Loucy (cell line): Measurements from ENCODE around the gene GRM2.

Experiments used
- H2AFZ ChIP-seq: fragments of 200-600 bp; sonication (generic); 2 replicates; pipeline ENCODE4 v1.6.0; 2016; ENCODE audit warnings: antibody characterized with exemption, mild to moderate bottlenecking, low read length, moderate library complexity
- H3F3A ChIP-seq: fragments of 200-600 bp; 2 replicates; pipeline ENCODE4 v1.6.0; 2016; ENCODE audit warnings: antibody characterized with exemption, low read depth, mild to moderate bottlenecking
- H3K27me3 ChIP-seq: fragments of 200-600 bp; sonication (generic); 2 replicates; pipeline ENCODE4 v1.6.1; 2014; ENCODE audit warnings: low read length, mild to moderate bottlenecking; ENCODE audit not compliant: insufficient read depth, poor library complexity, severe bottlenecking
- H3K36me3 ChIP-seq: fragments of 200-600 bp; sonication (generic); 2 replicates; pipeline ENCODE4 v1.6.1; 2016; ENCODE audit warnings: low read length; ENCODE audit not compliant: insufficient read depth
- H3K4me1 ChIP-seq: fragments of 200-600 bp; sonication (generic); 2 replicates; pipeline ENCODE4 v1.5.1; 2014; ENCODE audit warnings: low read length, mild to moderate bottlenecking; ENCODE audit not compliant: insufficient read depth, poor library complexity, severe bottlenecking
- H3K4me2 ChIP-seq: fragments of 200-600 bp; sonication (generic); 2 replicates; pipeline ENCODE4 v1.6.0; 2014; ENCODE audit warnings: antibody characterized with exemption, low read length, low read depth, mild to moderate bottlenecking; ENCODE audit not compliant: poor library complexity, severe bottlenecking
- H3K4me3 ChIP-seq: fragments of 200-600 bp; sonication (generic); 2 replicates; pipeline ENCODE4 v1.5.1; 2014; ENCODE audit warnings: low read length, mild to moderate bottlenecking, mixed read lengths; ENCODE audit not compliant: poor library complexity, severe bottlenecking
- H3K79me2 ChIP-seq: fragments of 200-600 bp; sonication (generic); 2 replicates; pipeline ENCODE4 v1.6.1; 2014; ENCODE audit warnings: low read length; ENCODE audit not compliant: insufficient read depth
- H3K9ac ChIP-seq: fragments of 200-600 bp; sonication (generic); 2 replicates; pipeline ENCODE4 v1.6.0; 2014; ENCODE audit warnings: mild to moderate bottlenecking, low read depth, low read length, moderate library complexity; ENCODE audit not compliant: poor library complexity, severe bottlenecking
- H3K9me2 ChIP-seq: fragments of 200-600 bp; sonication (generic); replicated peaks from 2 replicates; pipeline ENCODE4 v1.6.1; 2016; ENCODE audit warnings: low read depth, low read length, mixed read lengths
- H3K9me3 ChIP-seq: fragments of 200-600 bp; sonication (generic); 2 replicates; pipeline ENCODE4 v1.6.1; 2014; ENCODE audit warnings: mild to moderate bottlenecking, antibody characterized with exemption, low read length, low read depth; ENCODE audit not compliant: insufficient read depth
- H4K20me1 ChIP-seq: fragments of 200-600 bp; sonication (generic); 2 replicates; pipeline ENCODE4 v1.6.0; 2014; ENCODE audit warnings: antibody characterized with exemption, low read length, mild to moderate bottlenecking; ENCODE audit not compliant: insufficient read depth, poor library complexity, severe bottlenecking
- CTCF ChIP-seq: fragments of 200-600 bp; sonication (generic); conservative IDR thresholded peaks from 2 replicates; pipeline ENCODE4 v1.5.1; 2014; ENCODE audit warnings: mild to moderate bottlenecking, antibody characterized with exemption, low read length
- EZH2phosphoT487 ChIP-seq: fragments of 200-600 bp; IDR thresholded peaks from 2 replicates; pipeline ENCODE4 v1.6.1; 2018; ENCODE audit warnings: antibody characterized with exemption, mild to moderate bottlenecking, moderate library complexity, borderline replicate concordance

GRM2 gene

GRCh38 chr3:51709004-51709420 is 2.1 kb downstream of the GRM2 start:
- no peaks in the 10 kb centered on the region for H3K4me1 ChIP-seq
- H3K9me3 ChIP-seq, result no peaks in the 10 kb centered on the region
- H3K9ac ChIP-seq, result no peak overlapping the region
- no peaks in the 10 kb centered on the region for H4K20me1 ChIP-seq
- H3K4me3 ChIP-seq, result no peak overlapping the region
- H3K27me3 ChIP-seq, result no peaks in the 10 kb centered on the region
- no peak overlapping the region for H3K4me2 ChIP-seq
- TF ChIP-seq EZH2phosphoT487 (no peak), CTCF (no peak)
- H3K9me2 ChIP-seq, result no peaks in the 10 kb centered on the region
- H3K79me2 ChIP-seq, result no peaks in the 10 kb centered on the region
- peaks cover 13% of the 10 kb centered on the region; the same call in 1 of the 2 replicates for H3K36me3 ChIP-seq
- H3F3A ChIP-seq, result no peaks in the 10 kb centered on the region
- no peak overlapping the region for H2AFZ ChIP-seq

GRCh38 chr3:51709675-51710074 is 2.8 kb downstream of the GRM2 start:
- Histone ChIP-seq H3F3A (no peaks in the 10 kb centered on the region), H3K79me2 (no peaks in the 10 kb centered on the region), H4K20me1 (no peaks in the 10 kb centered on the region), H3K36me3 (peaks cover 6% of the 10 kb centered on the region; the same call in 1 of the 2 replicates), H3K4me1 (no peaks in the 10 kb centered on the region), H3K9me3 (no peaks in the 10 kb centered on the region), H3K4me2 (no peak overlapping the region), H3K9me2 (no peaks in the 10 kb centered on the region), H3K4me3 (no peak overlapping the region), H3K27me3 (no peaks in the 10 kb centered on the region), H3K9ac (no peak overlapping the region), H2AFZ (no peak overlapping the region)
- TF ChIP-seq EZH2phosphoT487 (no peak), CTCF (no peak)

- H3K36me3 ChIP-seq, result no peaks in the 10 kb centered on the region; the same call in 1 of the 2 replicates
- H4K20me1 ChIP-seq, result no peaks in the 10 kb centered on the region
- H3F3A ChIP-seq, result no peaks in the 10 kb centered on the region
- no peak overlapping the region for H2AFZ ChIP-seq
- H3K4me2 ChIP-seq, result no peak overlapping the region
- no peak overlapping the region for H3K4me3 ChIP-seq
- H3K4me1 ChIP-seq, result no peaks in the 10 kb centered on the region
- no peak for TF ChIP-seq EZH2phosphoT487
- TF ChIP-seq CTCF, result peak; percentile 38
- no peak overlapping the region for H3K9ac ChIP-seq
- H3K9me2 ChIP-seq, result no peaks in the 10 kb centered on the region
- H3K9me3 ChIP-seq, result no peaks in the 10 kb centered on the region
- no peaks in the 10 kb centered on the region for H3K27me3 ChIP-seq
- H3K79me2 ChIP-seq, result no peaks in the 10 kb centered on the region
Observed at GRCh38 chr3:51710631-51711351, 3.9 kb downstream of the GRM2 start.
